HEK293T (cell line): ENCODE data around the gene MYLK4.

Experiments used
- FOXK2 ChIP-seq: fragments of 450-650 bp; IDR thresholded peaks from 2 replicates; pipeline ENCODE4 v1.6.1; 2016; ENCODE audit warnings: mild to moderate bottlenecking
- ZNF384 ChIP-seq: fragments of 450-650 bp; IDR thresholded peaks from 2 replicates; pipeline ENCODE4 v1.6.1; 2016

DNA sequence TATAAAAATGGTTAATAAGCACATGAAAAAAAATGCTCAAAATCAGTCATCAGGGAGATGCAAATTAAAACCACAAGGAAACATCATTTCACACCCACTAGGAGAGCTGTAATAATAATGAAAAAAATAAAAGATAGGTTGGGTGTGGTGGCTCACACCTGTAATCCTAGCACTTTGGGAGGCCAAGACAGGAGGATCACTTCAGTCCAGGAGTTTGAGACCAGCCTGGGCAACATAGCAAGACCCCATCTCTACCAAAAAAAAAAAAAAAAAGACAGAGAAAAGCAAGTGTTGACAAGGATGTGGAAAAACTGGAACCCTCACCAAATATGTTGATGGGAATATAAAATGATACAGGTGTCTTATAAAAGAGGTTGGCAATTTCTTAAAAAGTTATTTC is 3.0 kb upstream of the MYLK4 start:
- TF ChIP-seq FOXK2 (no peak), ZNF384 (no peak)
